NCI-H2227 (cell line): ENCODE results near the gene MATK.

ENCODE experiments used
- DNase-seq: peaks from one replicate; lab custom pipeline; 2025; ENCODE audit not compliant: unreplicated experiment; lab: John Stamatoyannopoulos, UW

Gene MATK, protein sequence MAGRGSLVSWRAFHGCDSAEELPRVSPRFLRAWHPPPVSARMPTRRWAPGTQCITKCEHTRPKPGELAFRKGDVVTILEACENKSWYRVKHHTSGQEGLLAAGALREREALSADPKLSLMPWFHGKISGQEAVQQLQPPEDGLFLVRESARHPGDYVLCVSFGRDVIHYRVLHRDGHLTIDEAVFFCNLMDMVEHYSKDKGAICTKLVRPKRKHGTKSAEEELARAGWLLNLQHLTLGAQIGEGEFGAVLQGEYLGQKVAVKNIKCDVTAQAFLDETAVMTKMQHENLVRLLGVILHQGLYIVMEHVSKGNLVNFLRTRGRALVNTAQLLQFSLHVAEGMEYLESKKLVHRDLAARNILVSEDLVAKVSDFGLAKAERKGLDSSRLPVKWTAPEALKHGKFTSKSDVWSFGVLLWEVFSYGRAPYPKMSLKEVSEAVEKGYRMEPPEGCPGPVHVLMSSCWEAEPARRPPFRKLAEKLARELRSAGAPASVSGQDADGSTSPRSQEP

DNA sequence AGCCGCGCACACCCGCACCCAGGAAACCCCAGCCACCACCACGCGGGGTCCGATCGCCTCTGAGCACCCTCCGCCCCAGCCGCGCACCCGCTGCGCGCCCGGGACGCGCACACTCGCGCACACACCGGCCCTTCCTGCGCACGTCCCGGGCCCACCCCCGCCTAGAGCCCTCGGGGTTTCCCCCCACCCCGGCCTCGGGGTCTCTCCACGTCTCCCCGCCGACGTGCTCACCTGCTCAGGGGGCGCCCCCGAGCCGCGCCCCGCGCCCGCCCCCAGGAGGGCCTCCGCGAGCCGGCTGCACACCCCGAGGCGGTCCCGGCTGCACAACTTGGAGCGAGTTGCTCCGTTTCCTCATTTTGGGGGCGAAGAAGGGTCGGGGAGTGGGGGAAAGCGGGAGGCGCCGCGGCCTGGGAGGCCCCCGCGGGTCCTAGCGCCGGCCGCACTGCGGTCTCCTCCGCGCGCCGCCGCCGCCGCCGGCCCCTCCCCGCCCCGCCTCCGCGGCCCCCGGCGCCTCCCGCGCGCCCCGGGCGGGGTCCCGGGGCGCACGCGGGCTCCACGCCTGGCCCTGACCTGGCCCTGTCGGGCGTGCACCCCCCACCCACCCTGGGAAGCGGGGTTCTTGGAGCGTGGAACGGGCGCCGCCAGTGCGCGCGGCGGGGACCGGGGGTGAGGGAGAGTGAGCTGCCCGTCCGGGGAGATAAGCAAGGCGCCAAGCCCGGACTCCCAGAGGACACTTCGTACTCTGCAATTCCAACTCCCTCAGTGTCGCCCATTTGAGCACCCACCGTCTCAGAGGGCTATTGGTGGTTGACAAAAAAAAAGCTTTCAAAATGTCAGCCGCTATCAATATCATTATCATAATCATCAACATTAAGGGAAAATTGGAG is at the start of gene MATK:
Gene MATK (minus strand): TSS at position 444 of the 887 bp plus-strand sequence. CDS start 1,246 bp downstream, outside the sequence.
- no peak for DNase-seq

DNA sequence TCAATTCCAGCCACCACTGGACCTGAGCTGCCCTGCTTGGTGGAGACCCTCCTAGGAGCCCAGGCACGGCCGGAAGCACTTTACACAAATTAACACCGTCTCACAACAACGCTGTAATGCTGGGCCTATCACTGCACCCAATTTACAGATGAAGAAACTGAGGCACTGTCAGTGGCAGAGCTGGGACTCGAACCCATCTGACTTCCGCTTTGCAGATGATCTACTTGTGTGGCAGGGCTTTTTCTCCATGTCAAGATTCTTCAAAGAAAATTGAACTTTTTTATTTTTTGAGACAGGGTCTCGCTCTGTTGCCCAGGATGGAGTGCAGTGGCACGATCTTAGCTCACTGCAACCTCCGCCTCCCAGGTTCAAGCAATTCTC is 48.9 kb upstream of the MATK start:
- DNase-seq = no peak

DNA sequence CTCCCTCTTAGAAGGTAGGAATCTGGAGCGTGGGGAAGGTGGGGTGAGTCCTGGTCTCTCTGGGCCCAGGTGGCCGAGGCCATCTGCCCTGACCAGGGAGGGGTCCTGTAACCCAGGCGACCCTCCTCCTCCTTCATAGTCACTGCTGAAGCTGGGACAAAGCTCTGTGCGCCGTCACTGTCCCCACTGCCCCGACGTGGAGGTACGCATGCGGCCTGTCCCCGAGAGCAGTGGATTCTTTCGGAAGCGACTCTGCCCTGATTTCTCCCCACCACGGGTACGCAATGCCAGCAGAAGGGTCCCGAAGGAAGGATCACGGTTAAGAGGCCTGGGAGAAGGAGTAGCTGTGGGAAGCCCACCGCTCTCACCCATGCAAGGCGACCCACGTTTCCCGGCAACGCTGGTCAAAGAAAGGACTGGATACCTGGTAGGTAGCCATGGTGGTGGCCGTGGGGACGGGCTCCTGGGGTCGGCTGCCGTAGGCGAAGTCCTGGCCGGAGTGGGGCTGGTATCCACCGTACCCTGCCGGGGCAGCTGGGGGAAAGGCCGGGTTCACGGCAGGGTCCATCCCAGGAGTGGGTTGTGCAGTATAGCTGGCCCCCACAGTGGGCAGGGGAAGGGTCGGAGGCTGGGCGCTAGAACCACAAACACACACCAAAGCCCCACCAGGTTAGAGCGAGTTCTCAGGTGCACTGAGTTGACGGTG is 48.3 kb upstream of the MATK start:
- no peak for DNase-seq

DNA sequence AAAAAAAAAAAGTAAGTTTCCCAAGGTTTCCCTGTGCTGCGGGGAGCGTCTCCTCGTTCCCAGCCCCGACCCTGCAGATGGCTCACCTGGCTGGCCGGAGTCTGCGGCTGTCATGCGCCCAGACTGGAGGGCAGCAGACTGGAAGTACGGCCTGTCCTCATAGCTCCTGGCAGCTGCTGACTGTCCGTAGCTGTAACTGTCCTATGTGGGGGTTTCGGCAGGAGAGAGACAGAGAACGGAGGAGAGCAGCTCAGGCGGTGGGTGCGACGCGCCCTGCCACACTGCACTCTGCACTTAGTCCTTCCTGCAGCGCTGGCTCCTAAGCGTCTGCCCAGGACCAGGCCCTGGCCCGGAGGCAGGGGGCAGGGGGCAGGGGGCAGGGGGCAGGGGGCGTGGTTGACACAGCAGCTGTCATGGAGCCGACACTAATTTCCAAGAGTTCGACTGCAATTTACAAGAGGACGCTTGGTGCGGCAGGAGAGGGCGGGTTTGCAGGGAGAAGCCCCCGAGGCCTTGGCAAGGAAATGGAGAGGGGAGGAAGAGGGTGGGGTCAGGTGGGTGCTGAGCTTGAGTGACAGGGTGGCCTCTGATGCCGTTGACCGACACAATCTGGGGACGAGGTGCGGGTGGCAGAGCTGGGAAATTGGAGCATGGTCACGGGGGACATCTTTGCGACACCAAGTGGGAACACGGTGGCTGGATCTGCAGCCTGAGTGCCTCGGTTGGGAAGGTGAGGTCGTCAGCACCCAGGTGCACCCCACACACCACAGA is 47.6 kb upstream of the MATK start:
- no peak for DNase-seq

DNA sequence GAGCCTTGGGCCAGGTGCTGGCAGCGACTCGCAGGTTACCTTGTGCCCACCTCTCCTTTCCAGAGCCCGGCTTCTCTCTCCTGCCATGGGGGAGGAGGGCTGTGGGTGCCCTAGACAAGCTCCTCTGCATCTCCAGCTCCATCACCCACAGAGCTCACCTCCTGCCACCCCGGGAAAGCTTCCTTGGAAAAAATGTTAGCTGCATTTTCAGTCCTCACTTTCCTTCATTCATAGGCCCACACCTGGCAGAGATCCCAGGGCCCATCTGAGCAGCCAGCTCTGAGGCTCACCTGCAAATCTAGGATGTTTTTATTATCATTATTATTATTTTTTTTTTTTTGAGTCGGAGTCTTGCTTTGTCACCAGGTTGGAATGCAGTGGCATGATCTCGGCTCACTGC is 45.8 kb upstream of the MATK start:
- DNase-seq = no peak

DNA sequence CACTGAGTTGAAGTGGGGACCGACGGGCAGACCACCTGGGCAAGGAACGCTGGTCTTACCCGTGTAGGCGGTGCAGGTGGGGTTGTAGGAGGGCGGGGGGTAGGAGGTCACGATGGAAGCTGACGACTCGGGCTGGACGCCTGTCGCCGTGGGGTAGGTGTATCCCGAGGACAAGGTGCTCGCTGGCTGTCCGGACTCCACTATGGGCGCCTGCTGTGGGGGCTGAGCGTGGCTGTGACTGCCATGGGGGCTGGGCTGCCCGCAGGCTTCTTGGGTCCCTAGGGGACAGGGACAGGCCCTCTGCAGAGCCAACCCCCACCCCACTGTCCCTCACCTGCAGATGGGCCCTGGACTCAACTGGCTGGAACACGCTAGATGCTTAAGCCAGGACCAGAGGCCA is 45.4 kb upstream of the MATK start:
- DNase-seq = no peak

DNA sequence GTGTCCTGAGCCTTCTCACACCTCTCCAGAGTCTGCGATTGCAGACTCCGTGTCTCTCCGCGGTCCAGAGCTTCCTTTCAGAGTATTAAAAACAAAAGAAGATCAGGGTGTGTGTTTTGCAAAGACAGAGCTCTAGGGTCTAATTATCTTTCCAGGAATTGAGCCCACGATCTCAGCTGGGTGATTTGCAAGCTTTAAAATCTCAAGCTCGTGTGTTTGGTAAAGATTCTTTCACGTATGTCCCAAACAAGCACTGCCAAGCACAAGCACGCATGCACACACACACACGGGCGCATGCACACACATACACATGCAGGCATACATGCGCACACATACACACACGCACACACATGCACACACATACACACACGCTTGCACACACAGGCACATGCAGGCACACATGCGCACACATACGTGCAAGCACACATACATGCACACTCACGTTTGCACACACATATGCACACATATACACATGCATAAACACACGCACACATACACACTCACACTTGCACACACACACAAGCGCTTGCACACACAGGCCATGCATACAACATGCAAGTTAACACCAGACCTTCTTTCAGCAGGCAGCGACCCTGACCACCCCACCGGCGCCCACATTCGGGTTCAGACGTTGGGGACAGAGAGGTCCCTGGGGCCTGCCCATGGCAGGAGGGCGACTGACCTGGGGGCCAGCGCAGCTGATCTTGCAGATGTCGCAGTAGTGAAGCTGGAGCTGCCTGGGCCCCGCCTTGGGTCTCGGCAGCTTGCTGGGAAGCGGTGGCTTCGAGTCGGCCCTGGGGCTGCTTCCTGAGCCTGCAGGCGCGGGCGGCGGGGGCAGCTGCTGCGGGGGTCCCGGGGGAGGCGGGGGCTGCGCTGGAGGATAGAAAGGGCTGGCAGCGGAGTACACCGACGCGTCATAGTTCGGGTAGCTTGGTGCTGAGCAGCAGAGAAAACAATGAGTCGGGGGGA is 44.7 kb upstream of the MATK start:
- no peak for DNase-seq

DNA sequence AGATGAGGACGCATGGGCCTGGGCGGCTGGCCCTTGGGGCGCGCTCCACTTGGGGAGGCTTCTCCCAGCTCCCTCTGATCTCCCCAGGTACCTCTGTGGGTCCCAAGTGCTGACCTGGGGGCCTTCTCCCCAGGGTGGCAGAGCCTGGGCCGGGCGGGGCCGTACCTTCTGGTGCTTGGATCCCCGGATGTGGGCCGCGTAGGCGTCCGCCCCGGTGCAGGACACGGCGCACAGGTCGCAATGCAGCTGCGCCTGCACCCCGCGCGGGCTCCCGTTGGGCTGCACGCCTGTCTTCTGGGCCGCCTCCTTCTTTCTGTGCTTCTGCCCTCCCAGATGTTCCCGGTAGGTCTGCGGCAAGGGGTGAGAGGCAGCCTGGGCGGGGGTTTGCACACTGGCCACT is 41.1 kb upstream of the MATK start:
- no peak for DNase-seq

DNA sequence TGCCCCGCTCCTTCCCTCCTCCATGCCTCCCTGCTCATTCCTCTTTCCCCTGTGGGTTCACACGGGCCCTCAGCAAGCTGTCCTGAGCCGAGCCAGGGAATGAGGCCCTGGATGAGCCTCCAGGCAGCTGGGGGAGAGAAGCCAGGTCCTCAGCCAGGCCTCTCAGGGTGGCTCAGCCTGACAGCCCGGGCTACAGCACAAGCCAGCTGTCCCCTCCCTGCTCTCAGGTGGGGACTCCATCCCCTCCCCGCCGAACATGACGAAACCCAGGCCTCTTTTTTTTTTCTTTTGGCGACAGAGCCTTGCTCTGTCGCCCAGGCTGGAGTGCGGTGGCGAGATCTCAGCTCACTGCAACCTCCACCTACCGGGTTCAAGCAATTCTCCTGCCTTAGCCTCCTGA is 40.0 kb upstream of the MATK start:
- DNase-seq = no peak

DNA sequence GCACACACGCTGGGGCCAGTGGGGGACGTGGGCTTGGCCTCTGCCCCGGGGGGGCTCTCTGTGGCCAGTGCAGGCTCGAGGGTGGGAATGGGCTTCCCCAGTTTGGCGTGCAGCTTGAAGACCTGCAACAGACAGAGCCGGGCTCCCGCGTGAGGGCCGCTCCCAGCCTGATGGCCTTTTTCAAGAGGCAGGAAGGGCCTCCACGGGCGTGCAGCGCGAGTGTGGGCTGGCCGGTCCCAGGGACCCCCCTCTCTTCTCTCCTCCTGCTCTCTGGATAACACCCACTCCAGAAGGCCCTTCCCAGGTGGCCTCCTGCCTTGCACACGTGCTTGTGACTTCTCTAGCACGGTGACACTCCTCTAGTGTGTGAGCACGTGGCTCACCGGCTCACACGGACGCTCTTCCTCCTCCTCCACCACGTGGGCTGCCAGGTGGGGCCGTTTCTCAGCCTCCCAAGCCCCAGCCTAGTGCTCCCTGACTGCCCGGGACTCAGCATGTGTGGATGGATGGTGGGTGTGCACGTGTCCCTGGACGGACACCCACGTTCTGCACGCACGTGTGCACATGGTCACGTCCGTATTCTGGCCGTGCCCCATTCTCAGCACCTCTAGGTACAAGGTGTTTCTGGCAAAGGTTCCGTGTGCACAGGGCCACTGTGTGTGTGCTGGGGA is 39.2 kb upstream of the MATK start:
- no peak for DNase-seq

DNA sequence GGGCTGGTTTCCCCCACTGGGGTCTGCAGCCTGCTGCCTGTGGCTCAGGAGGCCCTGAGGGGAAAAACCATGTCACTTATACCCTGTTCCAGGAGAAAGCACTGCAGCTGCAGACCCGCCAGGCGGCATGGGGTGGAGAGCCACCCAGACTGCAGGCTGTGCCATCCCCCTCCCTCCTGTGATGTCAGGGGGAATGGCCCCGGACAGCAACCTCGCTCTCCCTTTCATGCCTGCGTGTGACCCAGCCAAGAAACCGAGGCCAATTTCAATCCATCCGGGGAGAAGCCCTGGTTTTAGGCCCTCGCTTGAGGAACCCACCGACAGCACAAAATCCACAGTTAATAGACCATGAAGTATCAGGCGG is 37.2 kb upstream of the MATK start:
- no peak for DNase-seq

DNA sequence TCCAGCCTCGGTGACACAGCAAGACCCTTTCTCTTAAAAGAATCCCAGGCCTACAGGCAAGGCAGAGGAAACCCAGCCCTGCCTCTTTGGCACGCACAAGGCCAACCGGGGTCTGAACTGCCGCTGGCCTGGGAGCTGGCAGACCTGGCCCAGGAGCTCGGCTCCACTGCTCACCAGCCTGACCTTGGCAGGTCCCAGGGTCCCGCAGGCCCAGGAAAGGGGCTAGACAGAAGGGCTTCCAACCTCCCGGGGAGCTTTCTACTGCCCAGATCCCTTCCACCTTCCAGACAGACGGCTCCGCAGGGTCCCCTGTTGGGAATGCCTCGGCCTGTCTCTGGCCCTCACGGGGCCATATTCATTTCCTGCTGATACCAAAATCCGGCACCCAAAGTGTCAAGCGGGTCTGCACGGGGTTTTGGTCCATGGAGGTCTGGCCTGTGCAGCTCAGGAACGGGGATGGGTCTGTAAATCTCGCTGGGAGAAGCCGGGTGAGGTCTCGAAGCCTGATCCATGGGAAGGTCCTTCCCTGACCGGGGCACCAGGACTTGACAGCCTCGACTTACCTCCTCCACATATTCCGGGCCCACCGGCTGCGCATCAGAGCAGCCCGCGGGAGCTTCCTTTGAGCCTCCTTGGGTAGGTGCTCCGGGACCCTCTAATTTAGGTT is 36.6 kb upstream of the MATK start:
- DNase-seq = no peak

DNA sequence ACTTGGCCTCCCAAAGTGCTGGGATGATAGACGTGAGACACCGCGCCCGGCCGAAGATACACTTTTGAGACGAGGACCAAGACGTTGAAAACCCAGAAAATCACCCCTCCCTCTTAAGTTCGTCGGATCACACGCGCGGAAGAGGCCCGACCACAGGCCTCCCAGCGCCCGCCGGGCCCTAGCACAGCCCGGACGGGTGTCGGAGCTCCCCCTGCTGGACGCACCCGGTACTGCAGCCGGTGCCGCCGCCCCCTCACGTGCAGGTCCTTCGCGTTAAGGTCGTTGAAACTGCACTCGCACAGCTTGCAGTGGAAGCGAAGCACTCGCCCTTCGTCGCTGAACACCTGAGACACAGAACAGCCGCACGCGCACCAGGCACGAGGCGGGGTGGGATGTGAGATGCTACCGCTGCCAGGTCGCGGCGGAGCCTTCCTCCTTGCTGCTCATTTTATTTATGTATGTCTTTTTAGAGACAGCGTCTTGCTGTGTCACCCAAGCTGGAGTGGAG is 35.7 kb upstream of the MATK start:
- DNase-seq = no peak

DNA sequence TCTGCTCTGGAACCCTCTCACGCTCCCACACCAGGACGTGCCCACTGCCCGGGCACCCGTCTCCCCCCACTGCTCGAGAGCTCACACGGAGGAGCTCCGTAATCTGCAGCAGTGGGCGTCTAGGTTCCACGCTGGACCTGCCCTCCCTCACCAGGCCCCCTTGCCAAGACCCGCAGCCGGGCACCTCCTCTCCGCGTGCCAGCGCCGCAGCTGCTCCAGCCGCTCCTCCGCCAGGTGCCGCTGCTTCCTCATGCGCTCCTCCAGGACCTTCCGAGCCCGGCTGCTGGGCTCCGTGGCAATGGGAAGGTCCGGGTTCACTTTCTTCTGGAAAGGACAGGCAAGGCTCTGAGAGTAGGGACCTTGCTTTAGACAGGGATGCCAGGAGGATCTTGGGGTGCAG is 35.0 kb upstream of the MATK start:
- no peak for DNase-seq

DNA sequence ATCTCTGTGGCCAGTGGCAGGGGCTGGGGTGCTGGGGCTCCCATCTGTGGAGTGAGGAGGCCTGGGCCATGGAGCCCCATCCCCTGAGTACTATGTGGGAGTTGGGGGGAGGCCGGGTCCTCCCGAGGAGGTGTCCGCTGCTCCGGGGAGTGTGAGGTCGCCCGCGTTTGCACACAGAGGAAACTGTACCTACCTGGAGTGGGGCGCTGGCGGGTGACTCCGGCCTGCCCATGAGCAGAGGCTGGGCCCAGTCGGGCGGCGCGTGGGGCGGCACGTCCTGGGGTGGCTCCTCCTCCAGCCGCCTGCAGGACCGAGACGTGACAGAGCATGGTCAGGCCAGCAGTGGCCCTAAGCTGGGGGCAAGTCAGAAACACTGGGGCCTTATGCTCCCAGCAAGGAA is 33.8 kb upstream of the MATK start:
- DNase-seq = no peak

DNA sequence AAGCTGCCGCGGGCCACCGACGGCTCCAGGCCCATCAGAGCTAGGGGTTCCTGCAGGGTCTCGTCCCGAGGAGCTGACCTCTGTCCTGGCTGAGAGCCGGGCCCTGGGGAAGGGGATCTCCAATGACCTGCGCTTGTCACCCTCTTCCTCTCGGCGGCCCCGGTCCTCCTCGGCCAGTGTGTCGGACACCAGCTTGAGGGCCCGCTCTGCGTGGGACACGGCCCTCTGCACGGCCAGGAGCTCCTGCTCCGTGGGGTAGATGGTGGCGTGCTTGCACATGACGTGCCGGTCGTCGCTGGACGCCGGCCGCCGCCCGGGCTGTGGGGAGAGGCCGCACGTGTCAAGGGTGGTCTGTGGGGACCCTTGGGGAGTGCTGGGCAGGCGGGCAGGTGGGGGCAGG is 32.7 kb upstream of the MATK start:
- no peak for DNase-seq

DNA sequence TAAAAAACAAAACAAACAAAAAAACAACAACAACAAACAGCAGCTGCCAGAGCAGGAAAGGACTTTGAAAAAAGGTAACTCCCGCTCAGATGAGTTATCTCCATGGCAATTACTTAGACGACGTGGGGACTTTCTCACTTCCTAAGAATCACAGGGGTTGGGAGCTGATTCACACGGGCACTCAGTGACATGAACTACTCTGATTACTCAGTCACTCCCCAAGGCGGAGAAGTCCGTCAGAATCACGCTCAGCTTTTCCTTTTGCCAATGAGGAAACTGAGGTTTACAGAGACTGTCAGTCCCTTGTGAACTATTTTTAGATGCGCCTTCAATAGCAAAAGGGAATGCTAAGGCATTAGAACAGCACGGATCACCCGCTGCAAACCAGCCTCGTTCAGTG is 32.3 kb upstream of the MATK start:
- DNase-seq = no peak

DNA sequence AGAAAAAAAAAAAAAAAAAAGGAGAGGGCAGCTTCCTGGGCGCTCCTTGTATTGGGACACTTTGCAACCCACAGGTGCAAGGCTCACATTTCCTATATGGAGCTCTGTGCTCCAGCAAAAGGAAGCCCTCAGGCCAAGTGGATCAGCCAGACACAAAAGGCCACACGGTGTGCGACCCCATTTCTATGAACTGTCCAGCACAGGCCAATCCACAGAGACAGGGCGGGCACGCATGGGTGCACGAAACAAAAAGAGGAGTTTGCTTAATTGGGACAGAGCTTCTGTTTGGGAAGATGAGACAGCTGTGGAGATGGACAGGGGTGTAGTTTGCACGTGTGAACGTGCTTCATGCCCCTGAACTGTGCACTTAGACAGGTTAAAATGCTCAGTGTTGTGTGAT is 31.6 kb upstream of the MATK start:
- DNase-seq = no peak
